GF-D8 (cell line): Measurements from ENCODE around the gene PAIP2.
A peak's percentile ranks its signal among the peaks of the same experiment; 100 is the strongest.
"Not testable (repeated sequence)": the region's sequence is repeated elsewhere in the genome, so short reads cannot be mapped to it uniquely, and the experiment has no call there.

Experiments
- DNase-seq: peaks from one replicate; lab custom pipeline; 2025; lab: John Stamatoyannopoulos, UW

PAIP2 gene

DNA sequence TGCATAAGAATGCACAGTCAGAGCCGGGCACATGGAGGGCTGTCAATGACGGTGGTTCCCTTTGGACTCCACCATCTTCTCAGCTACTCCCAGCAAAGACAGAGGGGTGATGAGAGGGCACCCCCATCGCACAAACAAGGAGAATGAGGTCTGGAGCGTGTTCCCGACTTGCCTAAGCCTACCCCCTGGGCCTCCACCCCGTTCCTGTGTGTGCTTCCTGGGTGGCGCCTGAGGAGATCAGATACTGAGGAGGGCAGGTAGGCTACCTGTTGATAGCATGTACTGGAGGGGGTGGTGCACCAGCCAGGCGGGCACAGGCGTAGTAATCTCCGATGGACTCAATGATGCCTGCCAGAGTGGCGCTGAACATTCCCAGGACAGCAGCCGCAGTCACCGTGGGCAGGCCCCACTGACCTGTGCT lies 37.3 kb downstream of the PAIP2 start:
- no peak for DNase-seq

DNA sequence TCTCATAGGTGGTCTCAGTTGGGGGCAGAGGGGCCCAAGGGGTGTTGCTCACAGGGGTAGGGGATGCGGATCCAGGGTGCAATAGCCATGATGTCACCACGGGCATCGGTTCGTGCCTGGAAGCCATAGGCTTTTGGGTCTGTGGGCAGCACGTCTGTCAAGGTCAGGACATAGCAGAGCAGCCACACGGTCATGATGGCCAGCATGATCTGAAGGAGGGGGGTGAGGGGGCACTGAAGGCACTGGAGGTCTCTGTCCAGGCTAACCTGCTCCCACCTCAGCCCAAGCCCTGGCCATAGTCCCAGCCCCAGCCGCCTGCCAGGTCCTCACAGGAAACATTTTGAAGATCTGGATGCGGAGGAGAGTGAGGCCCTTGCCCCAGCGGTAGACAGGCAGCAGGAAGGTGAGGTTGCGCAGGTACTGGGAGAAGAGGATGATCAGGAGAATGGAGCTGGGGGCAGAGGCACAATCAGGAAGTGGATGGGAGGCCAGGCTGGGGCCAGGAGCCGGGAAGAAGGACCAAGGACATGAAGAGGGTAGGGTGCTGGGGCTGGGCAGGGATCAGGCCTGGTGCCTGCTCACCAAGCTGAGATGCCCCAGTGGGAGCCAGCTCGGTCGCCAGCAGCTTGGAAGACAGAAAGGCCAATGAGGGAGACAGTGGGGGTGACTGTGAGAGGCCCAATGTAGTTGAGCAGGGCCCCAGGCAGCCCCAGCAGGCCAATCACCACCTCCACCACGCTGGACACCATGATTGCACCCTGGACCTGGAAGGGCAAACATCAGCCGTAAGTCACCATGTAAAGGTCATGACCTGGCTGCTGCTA lies 38.2 kb downstream of the PAIP2 start:
- no peak for DNase-seq

DNA sequence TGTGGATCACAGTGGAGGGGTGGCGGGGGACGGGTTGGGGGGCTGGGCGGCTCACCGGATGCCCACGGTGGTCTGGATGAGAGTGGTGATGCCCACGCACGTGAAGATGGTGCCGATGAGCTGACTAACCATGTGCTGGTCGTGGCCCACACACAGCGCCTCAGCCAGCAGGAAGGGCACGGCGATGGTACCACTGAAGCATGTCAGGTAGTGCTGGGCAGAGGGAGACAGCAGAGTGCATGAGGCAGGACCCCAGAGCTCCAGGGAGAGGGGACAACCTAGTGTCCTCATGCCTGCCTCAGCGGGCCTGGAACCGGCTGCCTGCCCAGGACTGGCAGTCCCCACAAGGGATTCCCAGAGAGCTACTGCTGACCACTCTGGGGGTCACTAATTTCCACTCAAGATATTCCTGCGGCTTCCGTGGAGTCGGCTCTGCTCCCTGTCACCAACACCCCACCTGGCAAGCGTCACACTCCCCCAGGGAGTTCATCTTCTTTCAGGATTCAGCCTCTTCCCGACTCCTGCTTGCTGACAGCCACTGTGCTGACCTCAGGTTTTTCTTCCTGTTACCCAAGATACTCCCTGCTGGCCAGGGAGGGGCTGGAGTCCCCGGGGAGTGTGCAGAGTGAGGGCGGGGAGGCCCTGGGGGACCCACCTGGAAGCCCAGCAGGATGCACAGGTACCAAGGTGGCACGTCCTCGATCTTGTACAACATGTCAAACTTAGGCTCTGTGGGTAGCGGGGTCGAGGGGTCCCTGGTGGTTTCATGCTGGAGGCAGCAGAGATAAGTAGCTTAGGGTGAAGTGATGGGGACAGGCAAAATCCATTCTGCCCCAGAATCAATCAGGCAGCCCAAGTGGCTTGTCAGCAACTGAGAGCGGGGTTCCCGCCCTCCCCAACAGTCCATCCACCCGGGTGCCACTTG lies 40.4 kb downstream of the PAIP2 start:
- DNase-seq = no peak

DNA sequence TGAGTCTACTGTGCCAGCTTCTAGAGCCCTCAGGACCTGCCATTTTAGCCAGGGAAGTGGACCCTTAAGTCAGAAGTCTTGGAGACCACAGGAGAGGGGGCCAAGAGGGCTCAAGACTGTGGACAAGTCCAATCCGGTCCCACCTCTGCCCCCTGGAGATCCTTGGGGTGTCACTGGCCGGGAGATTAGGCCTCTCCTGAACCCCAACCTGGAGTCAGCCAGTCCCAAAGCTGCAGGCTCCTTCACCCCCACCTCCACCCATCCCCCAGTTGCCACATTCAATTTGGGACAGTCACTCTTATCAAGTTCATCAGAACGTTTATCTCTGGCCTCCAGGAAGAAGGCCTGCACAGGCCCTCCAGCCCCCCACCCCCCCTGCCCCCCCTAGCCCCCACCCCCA lies 41.2 kb downstream of the PAIP2 start:
- no peak for DNase-seq

DNA sequence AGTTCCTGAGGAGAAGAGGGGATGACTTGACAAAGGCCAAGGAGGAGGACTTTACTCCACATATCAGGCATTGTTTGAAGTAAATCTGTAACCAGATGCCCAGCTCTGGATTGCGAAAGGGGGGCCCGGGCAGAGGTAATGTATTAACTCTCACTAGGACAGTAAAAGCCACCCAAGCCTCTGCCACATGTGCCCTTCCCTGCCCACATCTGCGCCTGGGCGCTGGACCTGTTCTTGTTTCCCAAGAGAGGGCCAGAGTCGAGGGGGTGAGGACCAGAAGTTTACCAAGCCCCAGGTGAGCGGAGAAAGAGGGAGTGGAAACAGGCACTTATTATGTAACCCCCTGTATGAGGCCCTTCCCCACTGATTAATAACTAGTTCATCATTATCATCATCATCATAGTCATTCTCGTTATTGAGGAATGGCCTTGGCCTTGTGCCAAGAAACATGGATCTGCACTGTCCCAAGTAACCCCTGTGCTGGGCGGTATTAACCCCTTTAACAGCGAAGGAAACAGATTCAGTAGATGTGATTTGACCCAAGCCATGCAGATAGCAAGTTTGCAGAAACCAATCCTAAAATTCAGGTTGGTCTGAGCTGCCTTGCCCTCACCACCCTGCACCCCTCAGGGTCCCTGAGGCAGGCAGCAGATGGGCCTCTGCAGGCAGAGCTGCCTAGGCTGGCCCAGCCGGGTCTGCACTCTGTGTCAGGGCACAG lies 41.8 kb downstream of the PAIP2 start, which contains the start of gene SLC23A1:
Gene SLC23A1, minus strand, starts transcription at position 23 of the 718 bp plus-strand sequence. CDS start 44 bp downstream, outside the sequence.
- DNase-seq = no peak

DNA sequence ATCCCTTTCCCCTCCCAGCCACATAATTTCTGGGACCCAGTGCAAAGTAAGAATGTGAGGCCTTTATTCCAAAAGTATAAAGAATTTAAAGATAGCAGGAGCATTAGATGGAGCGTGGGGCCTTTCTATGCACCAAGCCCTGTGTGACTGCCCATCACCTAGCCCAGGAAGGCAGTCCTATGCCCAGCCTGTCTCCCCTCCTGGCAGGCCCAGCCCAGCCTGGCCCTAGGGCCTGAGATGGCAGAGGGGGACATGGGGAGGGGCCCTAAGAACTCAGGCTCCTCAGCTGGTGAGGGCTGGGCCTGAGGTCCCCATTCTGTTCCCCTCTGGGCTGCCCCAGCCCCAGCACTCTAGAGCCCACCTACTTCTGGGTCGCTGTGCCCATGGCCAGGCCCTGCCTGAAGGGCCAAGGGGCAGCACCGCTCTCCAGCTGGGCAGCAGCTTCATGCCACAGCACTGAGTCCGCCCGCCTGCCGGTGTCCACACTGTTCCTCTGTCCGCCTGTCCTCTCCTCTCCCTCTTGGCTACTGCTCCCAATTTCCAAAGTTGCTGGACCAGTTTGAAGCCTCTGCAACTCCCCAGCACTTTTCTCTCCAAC lies 42.4 kb downstream of the PAIP2 start:
- no peak for DNase-seq

DNA sequence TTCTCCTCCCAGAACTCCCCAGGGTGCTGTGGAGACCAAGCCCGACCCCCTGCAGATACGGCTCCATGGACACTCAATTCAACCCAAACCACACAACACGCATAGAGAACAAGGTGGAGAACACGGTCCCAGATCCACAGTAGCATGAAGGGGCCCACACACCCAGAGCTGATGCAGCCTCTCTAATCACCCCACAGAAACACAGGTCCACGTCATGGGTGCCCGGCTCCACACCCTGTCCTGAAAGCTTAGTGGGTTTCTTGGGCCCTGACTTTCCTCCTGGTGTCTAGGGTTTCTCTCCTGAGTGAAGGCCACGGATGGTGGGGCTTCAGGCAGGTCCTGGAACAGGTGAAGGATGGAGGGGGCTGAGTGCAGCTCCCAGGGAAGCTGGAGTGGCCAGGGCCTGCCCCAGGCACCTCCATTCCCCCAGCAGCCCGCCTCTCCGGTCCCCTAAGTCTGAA lies 43.0 kb downstream of the PAIP2 start:
- no peak for DNase-seq

DNA sequence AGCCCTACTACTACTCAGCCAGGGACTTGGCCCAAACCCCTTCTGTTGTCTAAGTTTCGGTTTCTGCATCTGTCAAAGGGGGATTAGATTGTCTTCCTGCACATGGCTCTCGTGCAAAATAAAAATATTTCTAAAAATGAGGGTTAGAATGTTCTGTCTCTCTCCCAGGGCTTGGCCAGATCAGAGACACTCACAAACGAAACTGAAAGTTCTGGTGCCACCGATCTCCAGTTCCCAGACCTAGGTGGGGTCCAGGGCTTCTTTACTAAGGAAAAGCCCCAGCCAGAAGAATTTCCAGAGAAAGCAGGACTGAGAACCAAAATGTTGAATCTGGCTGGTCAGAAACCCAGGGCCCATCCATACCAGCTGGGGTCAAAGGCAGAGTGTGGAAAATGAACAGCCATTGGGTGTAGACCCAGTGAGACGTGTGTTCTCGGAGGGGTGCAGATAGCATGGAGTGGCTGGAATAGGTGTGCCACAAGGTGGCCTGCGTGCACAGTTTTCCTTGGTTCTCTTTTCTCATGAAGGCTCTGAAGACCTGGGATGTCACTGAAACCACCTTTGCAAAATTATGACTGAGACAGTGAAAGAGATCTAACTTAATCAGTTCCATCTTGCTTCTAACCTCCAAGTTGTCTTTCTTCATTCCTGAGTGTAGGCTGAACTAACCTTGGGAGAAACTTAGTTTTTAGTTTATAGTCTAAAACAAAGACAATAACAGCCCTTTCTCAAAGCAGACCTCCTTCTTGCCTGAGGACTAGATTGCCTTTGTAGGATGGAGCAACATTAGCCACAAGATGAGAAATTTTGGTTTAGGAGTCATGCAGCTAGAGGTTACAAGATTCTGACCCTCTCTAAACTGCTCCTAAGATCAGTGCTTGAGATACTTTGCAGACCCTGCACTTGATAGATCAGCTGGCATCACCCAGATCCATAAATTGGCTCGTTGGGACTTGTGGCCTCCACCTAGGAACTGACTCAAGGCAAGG lies 43.7 kb downstream of the PAIP2 start:
- peak; percentile 73 for DNase-seq

DNA sequence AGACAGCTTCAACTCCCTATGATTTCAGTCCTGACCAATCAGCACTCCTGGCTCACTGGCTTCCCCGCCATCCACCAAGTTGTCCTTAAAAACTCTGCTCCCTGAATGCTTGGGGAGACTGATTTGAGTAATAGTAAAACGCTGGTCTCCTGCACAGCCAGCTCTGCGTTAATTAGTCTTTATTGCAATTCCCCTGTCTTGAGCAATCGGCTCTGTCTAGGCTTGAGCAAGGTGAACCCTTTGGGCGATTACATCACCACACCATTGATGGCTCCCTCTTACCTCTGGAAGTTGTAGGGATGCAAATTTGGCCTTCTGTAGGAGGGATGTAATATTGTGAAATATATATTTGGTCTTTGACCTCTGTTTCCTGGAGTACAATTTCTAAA lies 44.4 kb downstream of the PAIP2 start:
- peak; percentile 67 for DNase-seq

DNA sequence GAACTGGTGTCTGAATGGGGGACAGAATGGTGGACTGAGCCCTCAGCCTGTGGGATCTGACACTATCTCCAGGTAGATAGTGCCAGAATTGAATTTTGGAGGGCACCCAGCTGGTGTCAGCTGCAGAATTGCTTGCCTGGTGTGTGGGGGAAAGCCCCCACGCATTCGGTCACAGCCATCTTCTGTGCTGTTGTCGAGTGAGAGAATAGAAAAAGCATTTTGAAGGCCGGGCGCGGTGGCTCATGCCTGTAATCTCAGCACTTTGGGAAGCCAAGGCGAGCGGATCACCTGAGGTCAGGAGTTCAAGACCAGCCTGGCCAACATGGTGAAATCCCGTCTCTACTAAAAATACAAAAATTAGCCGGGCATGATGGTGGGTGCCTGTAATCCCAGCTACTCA lies 45.3 kb downstream of the PAIP2 start:
- DNase-seq = not testable (repeated sequence)

DNA sequence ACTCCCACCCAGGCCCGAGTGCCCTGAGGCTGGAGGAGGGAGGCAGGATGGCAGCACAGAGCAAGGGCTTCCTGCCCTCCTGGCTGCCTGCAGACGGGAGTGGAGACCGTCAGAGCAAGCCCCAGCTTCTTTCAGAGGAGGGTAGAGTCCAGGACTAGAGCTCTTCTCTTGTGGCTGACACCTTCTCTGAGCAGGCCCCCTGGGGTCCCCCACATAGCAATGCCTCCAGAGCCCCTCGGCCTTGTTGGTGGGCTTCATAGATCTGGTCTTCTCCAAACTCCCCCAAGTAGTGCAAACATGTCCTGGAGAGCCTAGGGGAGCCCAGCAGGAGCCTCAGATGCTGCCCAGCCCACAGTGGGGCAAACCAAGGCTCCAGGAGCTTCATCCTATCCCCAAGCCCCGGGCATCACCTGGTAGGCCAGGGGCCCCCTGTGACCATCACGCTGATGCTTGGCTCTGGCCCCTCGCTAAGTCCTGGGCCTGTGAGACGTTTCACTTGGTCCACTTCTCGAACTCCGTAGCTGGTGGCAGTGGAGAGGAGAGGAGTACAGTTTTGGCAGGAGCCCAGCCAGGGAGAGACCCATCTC lies 46.0 kb downstream of the PAIP2 start:
- no peak for DNase-seq

DNA sequence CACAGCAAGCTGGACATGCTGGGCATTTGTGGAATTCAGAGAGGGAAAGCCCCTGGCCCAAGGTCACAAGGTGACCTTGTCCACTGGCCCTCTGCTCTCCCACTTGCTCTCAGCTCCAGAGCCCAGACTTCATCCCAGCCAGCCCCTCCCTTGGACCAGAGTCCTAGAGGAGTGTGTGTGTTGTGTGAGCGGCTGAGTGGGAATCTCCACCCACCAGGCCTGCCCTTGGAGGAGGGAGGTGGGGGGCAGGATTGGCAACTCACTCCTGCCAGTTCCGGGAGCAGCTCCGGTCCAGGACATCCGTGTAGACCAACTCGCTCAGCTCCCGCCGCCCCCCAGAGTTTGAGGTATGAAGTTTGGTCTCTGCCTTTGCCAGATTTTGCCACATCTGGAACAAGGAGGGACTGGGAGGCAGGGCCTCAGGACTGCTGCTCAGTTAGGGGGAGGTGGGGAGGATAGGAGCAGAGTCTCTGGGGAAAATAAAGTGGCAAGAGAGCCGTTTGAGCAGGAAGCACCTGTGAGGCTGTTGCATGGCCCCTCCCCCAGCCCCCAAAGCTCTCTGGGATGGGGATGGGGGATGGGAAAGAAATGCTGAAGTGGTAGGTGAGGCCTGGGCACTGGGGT lies 46.7 kb downstream of the PAIP2 start:
- DNase-seq = peak; percentile 95

DNA sequence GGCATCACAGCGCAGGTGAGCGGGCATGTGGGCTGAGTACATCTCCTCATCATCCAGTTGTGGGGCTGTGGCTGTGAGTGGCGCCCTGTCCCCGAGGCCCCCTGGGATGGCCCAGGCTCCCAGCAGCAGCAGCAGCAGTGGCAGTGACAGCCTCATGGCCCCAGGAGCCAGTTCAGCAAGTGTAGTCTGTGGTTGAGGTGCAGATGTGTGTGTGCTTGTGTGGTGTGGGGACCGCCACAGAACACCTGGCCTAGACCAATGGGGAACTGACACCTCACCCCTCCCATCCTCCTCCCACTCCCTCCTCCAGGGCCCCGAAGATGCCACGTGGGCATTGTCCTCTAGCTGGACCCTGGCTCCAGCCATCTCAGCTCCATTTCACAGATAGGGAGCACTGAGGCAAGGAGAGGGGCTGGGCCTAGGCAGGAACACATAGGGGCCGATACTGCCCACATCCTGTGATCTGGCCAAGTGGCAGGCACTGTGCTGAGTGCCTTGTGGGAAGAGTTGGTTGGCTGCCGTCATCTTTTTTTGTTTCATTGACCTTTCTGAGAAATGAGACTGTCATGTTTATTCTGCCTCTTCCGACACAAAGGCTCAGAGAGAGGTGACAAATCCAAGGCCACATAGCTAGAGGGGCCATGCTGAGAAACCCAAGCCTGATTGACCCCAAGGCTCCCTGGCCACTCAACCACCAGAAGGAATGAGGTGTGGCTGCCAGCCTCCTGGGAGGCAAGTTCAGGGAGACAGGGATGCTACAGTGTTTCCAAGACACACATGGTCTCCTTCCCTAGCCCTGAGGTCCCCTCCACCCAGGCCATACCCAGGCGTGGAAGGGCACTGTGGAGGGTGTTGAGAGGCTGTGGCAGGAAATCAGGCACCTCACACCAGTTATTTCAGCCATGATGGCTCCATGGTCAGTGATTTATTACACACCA lies 48.3 kb downstream of the PAIP2 start, which contains the start of gene MZB1:
Gene MZB1, minus strand, starts transcription at position 213 of the 938 bp plus-strand sequence. Its CDS starts 57 bp downstream, at position 156.
- peak; percentile 72 for DNase-seq

DNA sequence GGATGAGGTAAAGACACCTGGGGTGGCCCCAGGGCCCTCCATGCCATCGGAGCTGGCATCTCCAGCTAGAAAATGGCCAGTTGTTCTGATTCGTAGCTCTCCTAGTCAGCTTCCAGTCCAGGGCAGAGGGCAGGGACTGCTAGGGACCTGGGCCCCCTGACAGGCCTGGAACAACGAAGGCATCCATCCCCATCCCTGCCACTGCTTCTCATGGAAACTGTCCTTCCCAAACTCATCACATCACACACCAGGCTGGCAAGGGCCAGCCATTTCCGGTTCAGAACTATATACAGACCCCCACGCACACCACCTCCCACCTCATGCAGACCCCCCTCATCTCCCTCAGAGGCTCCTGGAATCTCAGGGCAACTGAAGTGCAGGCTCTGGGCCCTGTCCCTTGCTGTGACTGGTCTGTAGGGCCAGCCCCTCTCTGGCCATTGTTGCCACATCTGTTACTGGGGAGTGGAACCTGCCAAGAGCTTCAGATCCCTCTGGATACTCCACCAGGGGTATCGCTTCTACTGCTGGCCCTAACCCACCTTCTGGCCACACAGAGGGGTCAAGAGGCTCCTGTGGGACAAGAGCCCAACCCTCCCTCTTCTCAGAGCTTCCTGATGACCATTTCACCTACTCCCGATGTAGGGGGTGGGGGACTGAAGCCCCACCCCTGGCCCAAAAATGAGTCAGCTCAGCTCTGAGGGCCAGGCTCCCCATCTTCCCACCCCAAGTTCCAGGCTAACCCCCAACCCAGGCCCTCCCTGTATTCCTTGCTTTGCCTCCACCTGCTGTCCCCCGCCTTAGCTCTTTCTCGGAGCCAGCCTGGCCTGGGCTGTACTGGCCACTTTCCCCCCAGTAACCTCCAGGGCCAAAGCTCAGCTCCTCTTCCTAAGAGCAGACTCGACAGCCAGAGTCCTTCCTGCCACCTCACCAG lies 49.2 kb downstream of the PAIP2 start:
- no peak for DNase-seq

DNA sequence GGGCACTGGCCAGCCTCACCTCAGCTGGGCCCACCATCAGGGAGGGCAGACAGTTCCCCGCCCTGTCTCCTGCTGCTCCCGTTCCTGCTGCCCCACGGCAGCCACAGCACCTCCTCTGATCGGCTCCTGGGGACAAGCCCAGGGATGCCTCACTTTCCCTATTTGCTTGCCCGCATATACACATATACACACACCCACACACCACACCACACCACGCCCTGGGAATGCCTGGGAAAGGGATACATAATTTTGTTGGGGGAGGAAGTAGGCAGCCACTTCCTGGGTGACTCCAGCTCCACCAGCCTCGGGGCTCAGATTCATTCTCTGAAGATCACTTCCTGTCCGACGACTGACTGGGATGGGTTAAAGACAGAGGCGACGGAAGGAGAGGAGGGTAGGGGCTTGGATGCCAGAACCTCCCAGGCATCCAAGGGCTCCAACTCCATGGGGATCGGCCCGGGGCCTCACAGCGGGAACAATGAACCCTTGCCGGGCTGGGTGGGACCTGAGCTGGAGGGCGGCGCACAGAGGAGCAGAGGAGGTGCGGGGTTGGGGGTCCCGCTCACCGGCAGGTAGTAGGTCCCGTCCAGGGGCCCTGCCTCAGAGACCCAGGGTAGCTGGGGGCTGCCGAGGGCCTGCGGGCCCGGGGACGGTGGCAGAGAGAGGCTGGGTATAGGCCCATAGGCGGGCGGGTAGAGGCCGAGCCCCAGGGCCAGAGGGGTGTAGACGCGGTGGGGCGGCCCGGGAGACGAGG lies 50.1 kb downstream of the PAIP2 start:
- no peak for DNase-seq

DNA sequence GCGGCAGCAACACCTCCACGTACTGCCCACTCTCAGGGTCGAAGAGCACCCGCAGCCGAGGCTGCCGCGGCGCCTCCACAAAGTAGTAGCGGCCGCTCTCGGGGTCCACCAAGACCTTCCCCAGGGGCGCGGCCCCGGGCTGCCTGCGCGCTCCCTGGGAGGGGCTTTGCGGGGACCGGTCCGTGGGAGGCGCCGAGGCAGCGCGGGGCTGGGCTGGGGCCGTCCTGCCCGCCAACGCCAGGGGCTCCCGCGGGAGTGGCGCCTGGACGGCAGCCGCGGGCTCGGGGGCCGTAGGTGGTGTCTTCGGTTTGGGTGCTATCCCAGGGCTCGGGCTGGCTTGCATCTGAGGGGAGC lies 50.6 kb downstream of the PAIP2 start:
- DNase-seq = no peak
